DMS 273 (cell line): ENCODE results near the gene CARD6.
"Not testable (repeated sequence)": the region's sequence is repeated elsewhere in the genome, so short reads cannot be mapped to it uniquely, and the experiment has no call there.

Experiments
- DNase-seq: peaks from one replicate; lab custom pipeline; 2025; ENCODE audit not compliant: unreplicated experiment; lab: John Stamatoyannopoulos, UW

The CARD6 gene

DNA sequence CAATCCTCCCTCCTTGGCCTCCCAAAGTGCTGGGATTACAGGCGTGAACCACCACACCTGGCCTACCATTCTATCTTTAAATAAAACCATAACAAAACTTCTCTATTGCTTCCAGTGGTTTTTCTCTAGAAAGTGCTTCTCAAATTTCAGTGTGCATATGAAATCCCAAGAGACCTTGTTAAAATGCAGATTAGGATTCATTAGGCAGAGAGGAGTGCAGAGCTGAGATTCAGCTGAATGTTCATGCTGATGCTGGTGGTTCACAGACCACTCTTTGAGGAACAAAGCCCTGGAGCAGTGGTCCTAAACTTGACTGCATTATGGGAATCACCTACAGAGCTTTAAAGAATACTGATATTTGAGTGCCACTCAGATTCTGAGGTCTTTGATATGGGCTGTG is 28.2 kb downstream of the CARD6 start:
- peak; percentile 41 for DNase-seq

DNA sequence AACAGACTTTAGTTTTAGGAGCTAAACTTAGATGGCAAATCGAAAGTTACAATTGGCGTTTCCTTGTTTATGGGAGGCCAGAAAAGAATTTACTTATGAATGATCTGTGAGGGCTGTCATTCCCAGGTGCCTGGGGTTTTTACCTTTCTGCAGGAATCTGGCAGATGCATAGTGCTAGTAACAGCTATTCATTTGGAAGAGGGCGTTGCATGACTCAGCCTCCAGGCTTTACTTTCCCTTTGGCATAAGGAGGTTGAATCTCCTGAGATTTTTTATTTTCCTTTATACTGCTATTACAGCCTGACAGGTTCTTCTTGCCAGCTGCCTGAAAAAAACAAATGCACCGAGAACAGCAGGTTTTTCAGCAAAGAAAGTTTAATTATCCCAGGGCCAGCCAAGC is 30.0 kb downstream of the CARD6 start:
- peak; percentile 6 for DNase-seq

DNA sequence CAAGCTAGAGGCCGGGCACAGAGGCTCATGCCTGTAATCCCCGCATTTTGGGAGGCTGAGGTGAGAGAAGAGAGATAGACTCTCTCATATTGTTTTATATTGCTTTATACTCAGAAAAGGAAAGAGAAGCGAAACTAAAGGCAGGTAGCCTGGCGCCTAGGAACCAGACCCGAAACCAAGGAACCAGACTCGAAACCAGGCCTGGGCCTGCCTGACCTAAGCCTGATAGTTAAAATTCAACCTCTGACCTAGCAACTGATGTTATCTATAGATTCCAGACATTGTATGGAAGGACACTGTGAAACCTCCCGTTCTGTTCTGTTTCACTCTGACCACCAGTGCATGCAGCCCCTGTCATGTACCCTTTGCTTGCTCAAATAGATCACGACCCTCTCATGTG is 31.1 kb downstream of the CARD6 start:
- DNase-seq = not testable (repeated sequence)

DNA sequence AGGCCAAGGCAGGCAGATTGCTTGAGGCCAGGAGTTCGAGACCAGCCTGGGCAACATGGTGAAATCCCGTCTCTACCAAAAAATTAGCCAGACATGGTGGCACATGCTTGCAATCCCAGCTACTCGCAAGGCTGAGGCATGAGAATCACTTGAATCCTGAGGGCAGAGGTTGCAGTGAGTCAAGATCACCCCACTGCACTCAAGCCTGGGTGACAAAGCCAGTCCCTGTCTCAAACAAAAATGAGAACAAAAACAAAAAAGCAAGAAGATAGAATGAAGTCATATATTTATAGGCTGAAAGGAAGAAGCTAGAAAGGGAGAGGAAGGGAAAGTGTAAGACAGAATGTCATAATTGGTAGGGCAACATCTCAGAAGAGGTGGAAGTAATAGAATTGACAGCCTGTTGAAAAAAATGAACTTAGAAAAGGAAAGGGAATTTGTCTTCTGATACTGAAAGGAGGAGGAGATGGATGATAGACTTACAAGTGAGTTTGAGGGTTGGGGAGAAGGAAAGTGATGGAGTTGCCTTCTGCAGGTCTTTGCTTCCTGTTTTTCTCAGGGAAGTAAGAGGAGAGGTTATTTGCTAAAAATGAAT is 32.2 kb downstream of the CARD6 start:
- no peak for DNase-seq

DNA sequence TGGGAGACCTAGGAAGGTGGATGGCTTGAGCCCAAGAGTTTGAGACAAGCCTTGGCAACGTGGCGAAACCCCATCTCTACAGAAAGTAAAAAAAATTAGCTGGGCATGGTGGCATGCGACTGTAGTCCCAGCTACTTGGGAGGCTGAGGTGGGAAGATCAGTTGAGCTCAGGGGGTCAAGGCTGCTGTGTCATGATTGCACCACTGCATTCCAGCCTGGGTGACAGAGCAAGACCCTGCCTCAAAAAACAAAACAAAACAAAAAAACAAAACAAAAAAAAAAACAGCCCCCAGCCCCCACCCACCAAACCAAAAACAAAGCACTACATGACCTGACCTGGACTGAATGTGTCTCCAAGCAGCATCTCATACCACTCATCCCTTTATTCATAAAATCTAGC is 34.8 kb downstream of the CARD6 start:
- DNase-seq = no peak

DNA sequence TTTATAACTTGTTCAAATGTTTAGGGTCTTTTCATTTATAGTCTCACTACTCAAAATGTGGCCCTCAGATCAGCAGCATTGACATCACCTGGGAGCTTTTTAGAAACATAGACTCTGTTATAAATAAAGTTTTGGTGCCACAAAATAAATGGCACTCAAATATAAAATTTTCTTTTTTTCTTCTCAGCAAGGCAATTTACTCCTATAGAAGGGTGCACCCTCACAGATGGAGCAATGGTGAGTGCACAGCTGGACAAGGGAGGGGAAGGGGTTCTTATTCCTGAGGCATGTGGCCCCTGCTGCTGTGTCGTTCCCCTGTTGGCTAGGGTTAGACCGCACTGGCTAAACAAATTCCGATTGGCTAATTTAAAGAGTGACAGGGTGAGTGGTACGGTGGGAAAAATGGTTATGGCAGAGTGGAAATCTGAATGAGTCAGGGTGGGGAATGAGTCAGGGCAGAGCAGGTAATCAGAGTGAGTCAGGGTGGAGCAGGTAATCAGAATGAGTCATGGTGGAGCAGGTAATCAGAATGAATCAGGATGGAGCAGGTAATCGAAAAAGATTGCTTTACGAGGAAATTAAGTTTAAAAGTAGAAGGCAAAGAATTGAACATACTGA is 36.3 kb downstream of the CARD6 start:
- DNase-seq = no peak

DNA sequence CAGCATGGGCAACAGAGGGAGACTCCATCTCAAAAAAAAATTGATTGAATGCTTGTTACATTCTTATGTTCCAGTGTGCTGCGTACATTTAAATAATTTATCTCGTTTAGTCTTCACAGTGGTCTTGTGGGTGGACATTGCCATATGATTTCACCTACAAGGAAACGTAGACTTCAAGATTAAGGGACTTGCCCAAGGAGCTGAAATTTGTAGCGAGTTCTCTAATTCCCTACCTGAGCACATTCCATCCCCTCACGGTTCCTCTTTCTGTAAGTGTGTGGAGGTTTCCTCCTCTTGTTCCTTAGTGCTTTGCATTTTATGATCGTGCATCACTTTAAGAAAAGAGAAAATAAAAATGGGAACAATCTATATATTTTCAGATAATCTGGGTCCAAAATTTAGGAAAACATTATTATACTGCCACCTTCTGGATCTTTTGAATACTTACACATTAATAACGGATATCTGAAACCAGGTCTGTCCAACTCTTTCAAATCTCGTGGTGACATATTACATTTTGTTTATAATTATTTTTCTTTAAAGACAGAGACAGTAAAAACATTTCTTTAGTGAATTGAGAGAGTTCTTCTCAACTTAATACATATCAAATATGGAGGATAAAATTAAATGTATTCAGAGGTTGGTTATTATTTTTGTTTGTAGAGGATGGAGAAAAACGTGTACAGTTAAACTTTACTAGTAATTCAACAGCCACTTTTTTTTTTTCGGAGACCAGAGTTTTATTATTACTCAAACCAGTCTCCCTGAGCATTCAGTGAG is 38.2 kb downstream of the CARD6 start:
- peak; percentile 41 for DNase-seq

DNA sequence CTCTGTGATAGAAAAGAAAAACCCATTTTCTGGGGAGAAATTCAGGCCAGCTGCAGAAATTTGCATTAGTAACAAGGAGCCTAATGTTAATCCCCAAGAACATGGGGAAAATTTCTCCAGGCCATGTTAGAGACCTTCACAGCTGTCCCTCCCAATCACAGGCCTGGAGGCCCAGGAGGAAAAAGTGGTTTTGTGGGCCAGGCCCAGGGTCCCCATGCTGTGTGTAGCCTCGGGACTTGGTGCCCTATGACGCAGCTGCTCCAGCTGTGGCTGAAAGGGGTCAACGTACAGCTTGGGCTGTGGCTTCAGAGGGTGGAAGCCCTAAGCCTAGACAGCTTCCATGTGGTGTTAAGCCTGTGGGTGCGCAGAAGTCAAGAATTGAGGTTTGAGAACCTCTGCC is 41.1 kb downstream of the CARD6 start:
- no peak for DNase-seq

DNA sequence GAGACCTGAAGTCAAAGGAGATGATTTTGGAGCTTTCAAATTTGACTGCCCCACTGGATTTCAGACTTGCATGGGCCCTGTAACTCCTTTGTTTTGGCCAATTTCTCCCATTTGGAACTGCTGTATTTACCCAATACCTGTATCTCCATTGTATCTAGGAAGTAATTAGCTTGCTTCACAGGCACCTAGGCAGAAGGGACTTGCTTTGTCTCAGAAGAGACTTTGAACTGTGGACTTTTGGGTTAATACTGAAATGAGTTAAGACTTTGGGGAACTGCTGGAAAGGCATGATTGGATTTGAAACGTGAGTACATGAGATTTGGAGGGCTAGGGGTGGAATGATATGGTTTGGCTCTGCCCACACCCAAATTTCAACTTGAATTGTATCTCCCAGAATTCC is 41.9 kb downstream of the CARD6 start:
- DNase-seq = not testable (repeated sequence)

DNA sequence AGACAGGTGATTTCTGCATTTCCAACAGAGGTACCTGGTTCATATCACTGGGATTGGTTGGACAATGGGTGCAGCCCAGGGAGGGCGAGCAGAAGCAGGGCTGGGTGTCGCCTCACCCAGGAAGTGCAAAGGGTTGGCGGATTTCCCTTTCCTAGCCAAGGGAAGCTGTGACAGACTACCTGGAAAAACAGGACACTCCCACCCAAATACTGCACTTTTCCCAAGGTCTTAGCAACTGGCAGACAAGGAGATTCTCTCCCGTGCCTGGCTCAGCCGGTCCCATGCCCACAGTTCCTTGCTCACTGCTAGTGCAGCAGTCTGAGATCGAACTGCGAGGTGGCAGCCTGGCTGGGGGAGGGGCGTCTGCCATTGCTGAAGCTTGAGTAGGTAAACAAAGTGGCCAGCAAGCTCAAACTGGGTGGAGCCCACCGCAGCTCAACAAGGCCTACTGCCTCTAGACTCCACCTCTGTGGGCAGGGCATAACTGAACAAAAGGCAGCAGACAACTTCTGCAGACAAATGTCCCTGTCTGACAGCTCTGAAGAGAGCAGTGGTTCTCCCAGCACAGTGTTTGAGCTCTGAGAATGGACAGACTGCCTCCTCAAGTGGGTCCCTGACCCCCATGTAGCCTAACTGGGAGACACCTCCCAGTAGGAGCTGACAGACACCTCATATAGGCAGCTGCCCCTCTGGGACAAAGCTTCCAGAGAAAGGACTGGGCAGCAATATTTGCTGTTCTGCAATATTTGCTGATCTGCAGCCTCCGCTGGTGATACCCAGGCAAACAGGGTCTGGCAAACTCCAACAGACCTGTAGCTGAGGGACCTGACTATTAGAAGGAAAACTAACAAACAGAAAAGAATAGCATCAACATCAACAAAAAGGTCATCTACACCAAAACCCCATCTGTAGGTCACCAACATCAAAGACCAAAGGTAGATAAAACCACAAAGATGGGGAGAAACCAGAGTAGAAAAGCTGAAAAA is 54.6 kb downstream of the CARD6 start:
- DNase-seq = not testable (repeated sequence)

DNA sequence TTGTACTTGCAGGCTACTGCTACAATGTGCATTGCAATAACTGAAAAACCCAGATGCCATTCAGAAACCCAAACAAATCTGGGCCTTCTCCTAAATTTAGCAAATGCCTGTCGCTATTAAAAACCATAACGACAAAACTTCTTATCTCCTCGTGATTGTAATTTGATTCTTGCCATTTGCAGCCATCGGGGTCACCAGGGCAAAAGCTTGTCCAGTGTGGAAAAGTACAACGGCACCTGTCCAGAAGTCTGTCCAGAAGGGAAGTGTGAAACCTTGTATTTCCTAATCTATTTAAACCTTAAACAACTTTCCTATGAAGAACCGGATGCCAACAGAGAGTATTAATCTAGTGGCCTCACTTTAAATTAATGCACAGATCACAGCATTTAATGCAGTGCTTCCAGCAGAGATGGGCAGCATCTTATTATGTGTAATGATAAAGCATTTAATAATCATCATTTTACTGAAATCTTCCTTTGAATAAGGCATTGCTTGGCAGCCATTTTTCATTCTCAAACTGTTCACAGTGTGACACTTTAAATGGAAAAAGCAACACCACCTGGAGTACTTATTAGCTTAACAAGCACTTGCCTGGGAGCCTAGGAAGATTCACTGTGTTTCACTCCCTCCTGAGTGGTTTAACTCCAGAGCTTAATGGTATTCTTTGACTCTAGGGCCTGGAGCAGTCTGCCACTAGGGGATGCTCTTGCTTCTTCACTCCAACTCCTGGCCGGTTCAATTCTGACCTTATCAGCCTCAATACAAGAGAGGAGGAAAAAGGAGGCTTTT is 63.2 kb downstream of the CARD6 start:
- DNase-seq = peak; percentile 78

DNA sequence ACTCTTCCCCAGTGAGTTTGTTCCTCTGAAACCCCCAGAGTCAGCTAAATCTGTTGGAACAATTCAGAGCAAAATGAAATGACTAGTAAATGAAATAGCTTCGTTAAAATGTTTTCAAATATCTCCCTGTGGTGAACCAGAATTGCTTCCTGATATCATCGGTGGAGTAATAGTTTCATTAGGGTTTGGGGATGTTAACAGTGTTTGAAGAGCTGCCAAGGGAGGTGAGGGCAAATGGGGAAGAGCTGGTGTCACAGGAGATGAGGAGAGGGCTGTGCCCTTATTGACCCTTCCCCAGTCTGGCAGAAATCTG is 63.8 kb downstream of the CARD6 start:
- DNase-seq = no peak

DNA sequence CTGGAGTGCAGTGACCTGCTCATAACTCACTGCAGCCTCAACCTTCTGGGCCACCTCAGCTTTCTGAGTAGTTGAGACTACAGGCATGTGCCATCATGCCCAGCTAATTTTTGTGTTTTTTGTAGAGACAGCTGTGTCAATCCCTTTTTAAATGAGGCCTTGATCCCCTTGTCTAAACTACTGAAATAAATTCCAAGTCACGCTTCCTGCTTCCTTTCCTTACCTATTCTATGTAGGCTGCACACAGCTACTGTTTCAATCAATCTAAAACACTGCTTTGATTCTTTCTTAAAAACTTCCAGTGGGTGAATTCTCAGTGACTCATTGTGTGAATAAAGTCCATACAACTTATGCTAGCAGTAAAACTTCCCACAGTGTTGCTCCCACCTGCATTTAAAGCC is 65.2 kb downstream of the CARD6 start:
- no peak for DNase-seq

DNA sequence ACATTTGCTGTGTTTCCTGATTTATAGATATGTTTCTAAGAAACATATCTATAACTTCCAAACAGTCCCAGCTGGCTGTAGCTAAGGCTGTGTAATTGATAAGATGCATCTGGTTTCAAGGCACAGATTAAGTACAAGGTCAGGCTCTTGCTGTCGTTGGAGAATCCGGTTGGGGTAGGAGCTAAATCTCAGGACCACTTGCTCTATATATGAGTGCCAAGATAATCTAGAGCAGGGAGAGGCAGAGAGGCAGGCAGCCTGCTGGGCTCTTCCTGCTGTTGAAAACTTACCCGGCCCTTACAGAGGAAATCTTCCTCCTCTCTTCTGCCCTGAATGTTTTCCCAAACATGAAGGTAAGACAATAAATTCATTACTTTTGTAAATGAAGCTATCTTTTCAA is 68.1 kb downstream of the CARD6 start, which contains the start of gene C7:
C7 (plus strand) TSS at position 234 of the 400 bp plus-strand sequence; CDS start at position 348, 114 bp downstream.
- no peak for DNase-seq

DNA sequence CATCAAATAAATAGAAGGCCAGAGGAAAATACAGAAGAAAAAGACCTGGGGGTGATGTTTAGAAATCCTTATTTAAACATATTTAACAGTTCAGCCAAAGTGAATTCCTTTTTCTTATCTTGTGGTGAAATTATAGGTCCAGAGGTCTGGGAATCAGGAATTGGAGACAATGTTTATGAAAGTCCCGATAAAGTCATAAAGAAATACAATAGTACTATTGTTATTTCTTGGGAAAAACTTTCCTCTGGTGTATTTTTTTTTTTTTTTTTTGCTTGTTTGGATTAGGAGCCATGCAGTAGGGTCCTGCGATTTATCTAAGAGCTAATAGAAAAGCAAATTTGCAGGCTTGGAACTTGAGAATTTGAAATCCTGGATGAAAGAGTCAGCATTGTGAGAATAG is 68.6 kb downstream of the CARD6 start:
- DNase-seq = no peak
